ENCODE data around the gene LSS. TPM values are rescaled to one million over a fixed set of nuclear protein-coding genes. Genes with fewer than 3 reads are reported as not detected.

Gene LSS
- total and polyA plus RNA-seq, 2 of the 4 experiments (the other 2 are of a cell fraction), result 43.4 to 58.1 TPM

DNA sequence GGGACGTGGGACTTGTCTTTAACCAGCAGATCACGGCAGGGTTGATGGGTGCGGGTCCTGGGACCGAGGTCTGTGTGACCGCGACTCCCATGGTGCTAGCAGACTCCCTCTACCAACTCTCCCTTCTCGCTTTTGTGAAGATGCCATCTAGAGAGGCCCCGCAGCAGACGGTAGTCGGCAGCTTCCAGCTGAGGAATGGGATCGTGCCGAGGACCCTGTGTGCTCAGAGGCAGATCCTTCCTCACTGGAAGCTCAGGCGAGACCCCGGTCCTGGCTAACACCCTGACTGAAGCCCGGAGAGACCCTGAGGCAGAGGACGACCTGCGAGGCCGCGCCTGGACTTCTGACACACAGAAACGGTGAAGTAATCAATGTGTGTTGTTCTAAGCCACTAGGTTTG, 31.8 kb downstream of the LSS start:
- dilution Hi-C loops (cut with HindIII; ENCODE audit: low sequenced_read_pairs, unreplicated experiment), result no loop called here
- no peak for ATAC-seq (ENCODE audit: low read depth)
- Histone ChIP-seq H2AFZ (replicated peaks; ENCODE audit: low read length, poor library complexity) (no peak overlapping the region), H3K36me3 (ENCODE audit: control insufficient read depth, insufficient read depth, low read length) (peaks cover 46% of the 10 kb centered on the region), H3K4me1 (ENCODE audit: control insufficient read depth, insufficient read depth, low read length) (no peaks in the 10 kb centered on the region; the same call in 1 of the 2 replicates), H4K5ac (ENCODE audit: low read depth, low read length) (no peak overlapping the region), H3K23ac (ENCODE audit: low read depth, low read length) (no peak overlapping the region), H3K4me3 (ENCODE audit: insufficient read depth, low read depth, low read length) (no peak overlapping the region), H2BK15ac (ENCODE audit: low read depth, low read length) (no peak overlapping the region), H4K91ac (ENCODE audit: insufficient read depth, low read depth, low read length) (no peak overlapping the region), H3K27ac (ENCODE audit: insufficient read depth, low read length) (no peak overlapping the region), H3K27me3 (ENCODE audit: control insufficient read depth, insufficient read depth, low read length) (no peaks in the 10 kb centered on the region), H3K79me1 (ENCODE audit: low read depth in 1 of 2, low read length in 2 of 2) (0 out of 4 replicates have a peak, but pooled peaks cover 0 to 3% of the 10 kb centered on the region in 2 experiments), H2BK20ac (ENCODE audit: low read depth, low read length) (no peak overlapping the region), H4K20me1 (ENCODE audit: insufficient read depth, low read length) (no peaks in the 10 kb centered on the region), H3K56ac (ENCODE audit: extremely low read depth, insufficient read depth, low read length) (no peak overlapping the region), H2AK9ac (replicated peaks; ENCODE audit: low read depth, low read length, poor library complexity) (no peak overlapping the region), H3K9me1 (ENCODE audit: insufficient read depth, low read length) (peaks cover 8% of the 10 kb centered on the region), H2AK5ac (ENCODE audit: low read depth, low read length) (no peak overlapping the region), H4K8ac (ENCODE audit: low read depth in 2 of 2, low read length in 2 of 2) (no peak overlapping the region), H3K18ac (ENCODE audit: low read depth, low read length) (no peak overlapping the region), H3K14ac (replicated peaks; ENCODE audit: low read depth, low read length) (no peak overlapping the region), H3K4ac (ENCODE audit: low read depth, low read length) (no peak overlapping the region), H3K9me3 (ENCODE audit: control insufficient read depth, insufficient read depth, low read length) (no peaks in the 10 kb centered on the region), H2BK5ac (ENCODE audit: low read depth, low read length, poor library complexity, severe bottlenecking) (no peak overlapping the region), H2BK120ac (ENCODE audit: low read depth, low read length) (no peak overlapping the region), H3K9ac (ENCODE audit: low read depth, low read length) (no peak overlapping the region), H3K4me2 (ENCODE audit: low read depth, low read length) (no peak overlapping the region)
- ChIA-PET POLR2A (ENCODE audit: unreplicated experiment) (no interaction called here), CTCF (no interaction called here)
- in situ Hi-C loops (cut with MboI; ENCODE audit: low sequenced_read_pairs), result no loop called here
- DNase-seq, result no peak
- TF ChIP-seq FOS (IDR thresholded peaks at IDR 0.05; ENCODE audit: low read depth, low read length), result no peak
- BruUV-seq (replicated peaks), result no TSS peak
- intact Hi-C loops (cut with micrococcal nuclease), result no loop called here
- 100% methylated on average over 2 of the region's 20 CpGs; no CpG with 5 or more reads in 1 of the 2 experiments for WGBS, 2 experiments (ENCODE audit: extremely low coverage in 2 of 2, insufficient read length in 1 of 2)
